H9 (cell line): ENCODE results near the gene NOTCH1. TPM values are rescaled to one million over a fixed set of nuclear protein-coding genes. Genes with fewer than 3 reads are reported as not detected.

ENCODE experiments used
- DNase-seq: peaks from one replicate; pipeline ENCODE4 v3.0.0-alpha.2; 2017
- H2AFZ ChIP-seq: one replicate; pipeline ENCODE4 v1.6.1; 2013; ENCODE audit warnings: mild to moderate bottlenecking, low read length, control low read depth, moderate library complexity
- H2AK5ac ChIP-seq: 2 replicates; pipeline ENCODE4 v1.6.1; 2013; ENCODE audit warnings: low read length, control low read depth, mixed read lengths; ENCODE audit not compliant: insufficient read length
- H2BK120ac ChIP-seq: one replicate; pipeline ENCODE4 v1.6.1; 2013; ENCODE audit warnings: low read depth, mild to moderate bottlenecking, low read length, control low read depth, inconsistent platforms; ENCODE audit not compliant: poor library complexity, severe bottlenecking
- H2BK12ac ChIP-seq: 2 replicates; pipeline ENCODE4 v1.6.1; 2013; ENCODE audit warnings: low read length, control low read depth, mixed read lengths, low read depth; ENCODE audit not compliant: insufficient read length
- H2BK15ac ChIP-seq: 2 replicates; pipeline ENCODE4 v1.6.1; 2013; ENCODE audit warnings: low read depth, low read length, control low read depth
- H2BK20ac ChIP-seq: one replicate; pipeline ENCODE4 v1.6.1; 2013; ENCODE audit warnings: low read depth, mild to moderate bottlenecking, low read length, control low read depth, inconsistent platforms; ENCODE audit not compliant: poor library complexity, severe bottlenecking
- H2BK5ac ChIP-seq: 2 replicates; pipeline ENCODE4 v1.6.1; 2013; ENCODE audit warnings: low read length, control low read depth, mixed read lengths; ENCODE audit not compliant: insufficient read length
- H3K14ac ChIP-seq: 2 replicates; pipeline ENCODE4 v1.6.1; 2013; ENCODE audit warnings: low read length, control low read depth; ENCODE audit not compliant: insufficient read depth
- H3K18ac ChIP-seq: 2 replicates; pipeline ENCODE4 v1.6.1; 2013; ENCODE audit warnings: low read depth, mild to moderate bottlenecking, mixed read lengths, low read length, control low read depth; ENCODE audit not compliant: insufficient read length
- H3K23ac ChIP-seq: 2 replicates; pipeline ENCODE4 v1.6.1; 2013; ENCODE audit warnings: low read length, control low read depth, mixed read lengths, low read depth; ENCODE audit not compliant: insufficient read length
- H3K23me2 ChIP-seq: 2 replicates; pipeline ENCODE4 v1.6.1; 2013; ENCODE audit warnings: low read depth, mild to moderate bottlenecking, mixed read lengths, low read length, control low read depth; ENCODE audit not compliant: insufficient read length, poor library complexity, severe bottlenecking
- H3K27ac ChIP-seq: 2 replicates; pipeline ENCODE4 v1.5.1; 2013; ENCODE audit warnings: low read length, control low read depth, mixed read lengths, low read depth; ENCODE audit not compliant: insufficient read length
- H3K27me3 ChIP-seq: 2 replicates; pipeline ENCODE4 v1.6.1; 2013; ENCODE audit warnings: low read length, control low read depth, inconsistent platforms; ENCODE audit not compliant: insufficient read depth
- H3K4ac ChIP-seq: 2 replicates; pipeline ENCODE4 v1.6.1; 2013; ENCODE audit warnings: low read depth, mild to moderate bottlenecking, control low read depth, inconsistent platforms, low read length, moderate library complexity
- H3K4me1 ChIP-seq: 2 replicates; pipeline ENCODE4 v1.6.1; 2013; ENCODE audit warnings: low read length, control low read depth, inconsistent platforms; ENCODE audit not compliant: insufficient read depth
- H3K4me2 ChIP-seq: 2 replicates; pipeline ENCODE4 v1.6.1; 2013; ENCODE audit warnings: low read length, control low read depth, mixed read lengths; ENCODE audit not compliant: insufficient read length, insufficient read depth
- H3K56ac ChIP-seq: 2 replicates; pipeline ENCODE4 v1.6.1; 2013; ENCODE audit warnings: low read depth, mild to moderate bottlenecking, mixed read lengths, low read length, control low read depth; ENCODE audit not compliant: insufficient read length
- H3K79me1 ChIP-seq: 2 replicates; pipeline ENCODE4 v1.6.1; 2013; ENCODE audit warnings: low read depth, mild to moderate bottlenecking, moderate library complexity, low read length, control low read depth, inconsistent platforms; ENCODE audit not compliant: insufficient read depth, poor library complexity, severe bottlenecking
- H3K79me2 ChIP-seq: 2 replicates; pipeline ENCODE4 v1.6.1; 2013; ENCODE audit warnings: low read length, control low read depth, inconsistent platforms; ENCODE audit not compliant: insufficient read depth
- H3K9ac ChIP-seq: 2 replicates; pipeline ENCODE4 v1.6.1; 2013; ENCODE audit warnings: low read length, control low read depth, mixed read lengths; ENCODE audit not compliant: insufficient read length; ENCODE audit errors: extremely low read depth
- H3K9me3 ChIP-seq: one replicate; pipeline ENCODE4 v1.6.1; 2013; ENCODE audit warnings: low read depth, low read length, inconsistent platforms; ENCODE audit not compliant: control insufficient read depth
- H3T11ph ChIP-seq: one replicate; pipeline ENCODE4 v1.6.1; 2013; ENCODE audit warnings: mild to moderate bottlenecking, low read length, control low read depth, inconsistent platforms
- H4K20me1 ChIP-seq: one replicate; pipeline ENCODE4 v1.6.1; 2013; ENCODE audit not compliant: control insufficient read depth, insufficient read length, insufficient read depth
- H4K5ac ChIP-seq: 2 replicates; pipeline ENCODE4 v1.6.1; 2013; ENCODE audit warnings: low read depth, mild to moderate bottlenecking, mixed read lengths, low read length, control low read depth; ENCODE audit not compliant: insufficient read length
- H4K8ac ChIP-seq: replicated peaks from 2 replicates; pipeline ENCODE4 v1.6.1; 2013; ENCODE audit warnings: low read length, control low read depth, mixed read lengths, low read depth; ENCODE audit not compliant: insufficient read length
- H4K91ac ChIP-seq: 2 replicates; pipeline ENCODE4 v1.6.1; 2013; ENCODE audit warnings: low read depth, mild to moderate bottlenecking, moderate library complexity, mixed read lengths, low read length, control low read depth; ENCODE audit not compliant: insufficient read length
- H3K27ac Mint-ChIP-seq, 3 experiments: 2 replicates in 2 of 3; 3 replicates in 1 of 3; pipeline ENCODE4 v1.8.0; 2020 to 2021; ENCODE audit warnings: mixed read lengths in 3 of 3, mild to moderate bottlenecking in 1 of 3, moderate library complexity in 1 of 3
- H3K27me3 Mint-ChIP-seq: 2 replicates; pipeline ENCODE4 v1.8.0; 2021; ENCODE audit warnings: low read depth, mild to moderate bottlenecking, moderate library complexity, mixed read lengths
- H3K36me3 Mint-ChIP-seq, 3 experiments: 2 replicates in 2 of 3; 3 replicates in 1 of 3; pipeline ENCODE4 v1.8.0; 2020 to 2021; ENCODE audit warnings: low read depth in 3 of 3, mixed read lengths in 3 of 3; ENCODE audit not compliant: insufficient read depth in 1 of 3
- H3K4me1 Mint-ChIP-seq, 2 experiments: 2 replicates each; pipeline ENCODE4 v1.8.0; 2020; ENCODE audit warnings: mixed read lengths in 2 of 2
- H3K4me3 Mint-ChIP-seq, 2 experiments: 2 replicates in 1 of 2; 3 replicates in 1 of 2; pipeline ENCODE4 v1.8.0; 2020 to 2021; ENCODE audit warnings: mild to moderate bottlenecking in 2 of 2, mixed read lengths in 2 of 2, moderate library complexity in 1 of 2
- H3K9me3 Mint-ChIP-seq, 2 experiments: 2 replicates in 1 of 2; 3 replicates in 1 of 2; pipeline ENCODE4 v1.8.0; 2020; ENCODE audit warnings: mild to moderate bottlenecking in 2 of 2, mixed read lengths in 2 of 2, moderate library complexity in 1 of 2
- CTCF ChIP-seq: fragments of 200-600 bp; sonication (generic); conservative IDR thresholded peaks from 3 replicates; pipeline ENCODE4 v1.8.0; 2021; ENCODE audit warnings: antibody characterized with exemption, mild to moderate bottlenecking
- WGBS: extraction: QIAGEN DNeasy Blood & Tissue Kit; methylation state at CpG from one replicate; pipeline ENCODE4 v1.1.7; 2013; ENCODE audit warnings: missing lambda C conversion rate, low lambda C conversion rate, mixed read lengths; ENCODE audit not compliant: insufficient read length; ENCODE audit errors: extremely low coverage; 5-methylcytosine and 5-hydroxymethylcytosine counted together
- total RNA-seq: library from RNA; stranded (reverse); gene quantifications from 2 replicates; pipeline ENCODE4 v1.2.1, GENCODE V29; 2021

Gene NOTCH1
- total RNA-seq, 1 experiment from 2014 or later: 71.6 TPM

- Histone ChIP-seq H3K4me2 (no peak overlapping the region), H3K27me3 (no peaks in the 10 kb centered on the region), H3K4me1 (no peaks in the 10 kb centered on the region), H3K4ac (no peak overlapping the region), H3K23ac (no peak overlapping the region), H2BK15ac (no peak overlapping the region), H2BK20ac (no peak overlapping the region), H3K9ac (no peak overlapping the region), H4K91ac (no peak overlapping the region), H3K79me2 (no peaks in the 10 kb centered on the region), H2BK12ac (no peak overlapping the region), H2AFZ (no peak overlapping the region), H4K8ac (no peak overlapping the region), H3K18ac (no peak overlapping the region), H2AK5ac (no peak overlapping the region), H3K14ac (no peak overlapping the region), H3T11ph (no peak overlapping the region), H3K23me2 (no peaks in the 10 kb centered on the region), H2BK5ac (no peak overlapping the region), H3K27ac (no peak overlapping the region), H3K9me3 (no peaks in the 10 kb centered on the region), H3K79me1 (no peaks in the 10 kb centered on the region), H4K5ac (no peak overlapping the region), H4K20me1 (no peaks in the 10 kb centered on the region), H3K56ac (no peak overlapping the region), H2BK120ac (no peak overlapping the region)
- H3K9me3 Mint-ChIP-seq: no peaks in the 10 kb centered on the region
- peaks cover 9 to 45% (median 38%) of the 10 kb centered on the region in 3 experiments; a peak in 6 of 7 replicates for H3K36me3 Mint-ChIP-seq
- no peak for TF ChIP-seq CTCF
- H3K4me1 Mint-ChIP-seq: no peaks in the 10 kb centered on the region
- H3K4me3 Mint-ChIP-seq: no peak overlapping the region
- no peak overlapping the region for H3K27ac Mint-ChIP-seq
- no peak for DNase-seq
- WGBS: no CpG with 5 or more reads among the region's 56 CpGs
- no peaks in the 10 kb centered on the region; the same call in 1 of the 2 replicates for H3K27me3 Mint-ChIP-seq
Observed at GRCh38 chr9:136496801-136497620, 48.8 kb downstream of the NOTCH1 start.
